ENCODE measurements around the gene ILF3.

GRCh38 chr19:10712045-10712444 is 57.9 kb downstream of the ILF3 start:
- TF ChIP-seq CTCF (conservative IDR thresholded peaks at IDR 0.05 in 1 of 2, IDR thresholded peaks at IDR 0.05 in 1 of 2; ENCODE audit: low read depth in 1 of 2, low read length in 2 of 2) (no peak), EZH2 (IDR thresholded peaks at IDR 0.05; ENCODE audit: low read length, missing control alignments) (no peak)
